GM19351 (cell line): ENCODE data around the gene SUPT5H.

Experiments used
- ATAC-seq: cut with Tn5 transposase; IDR thresholded peaks from one replicate; pipeline ENCODE4 v1.9.1; 2021; ENCODE audit warnings: mild to moderate bottlenecking, moderate library complexity; ENCODE audit not compliant: unreplicated experiment

SUPT5H gene

DNA sequence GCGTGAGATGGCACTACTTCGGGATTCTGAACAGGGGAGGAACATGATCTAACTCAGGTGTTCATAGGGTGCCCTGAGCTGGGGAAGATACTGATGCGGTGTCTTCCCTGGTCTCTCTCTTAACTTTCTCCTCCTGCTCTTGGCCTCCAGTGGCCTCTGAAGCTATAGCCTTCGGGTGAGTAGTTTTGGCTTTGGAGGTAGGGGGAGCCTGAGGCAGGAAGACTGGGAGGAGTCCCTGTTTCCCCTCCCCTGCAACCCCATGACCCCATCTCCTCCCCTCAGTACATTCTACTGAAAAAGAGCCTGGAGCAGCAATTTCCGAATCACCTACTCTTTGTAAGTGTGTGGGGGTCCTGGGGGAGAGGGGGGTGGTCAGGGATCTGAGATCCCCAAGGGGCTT is 73.1 kb downstream of the SUPT5H start:
- ATAC-seq: no peak

DNA sequence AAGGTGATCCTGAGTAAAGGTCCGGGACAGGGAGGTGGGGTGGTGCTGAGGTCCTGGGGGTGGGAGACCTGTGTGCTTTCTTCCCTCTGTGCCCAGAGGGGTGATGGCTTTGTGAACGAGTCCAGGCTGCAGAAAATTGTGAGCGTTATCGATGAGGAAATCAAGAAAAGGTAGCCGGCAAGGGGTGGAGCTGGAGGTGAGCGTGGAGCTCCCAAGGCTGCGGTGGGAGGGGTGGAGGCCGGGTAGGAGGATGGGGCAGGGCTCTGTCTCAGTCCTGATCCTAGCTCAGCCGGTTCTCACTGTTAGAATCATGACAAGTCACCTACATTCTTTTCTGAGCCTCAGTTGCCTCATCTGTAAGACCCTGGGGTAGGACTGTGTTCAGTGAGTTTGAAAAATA is 73.6 kb downstream of the SUPT5H start:
- ATAC-seq: no peak

DNA sequence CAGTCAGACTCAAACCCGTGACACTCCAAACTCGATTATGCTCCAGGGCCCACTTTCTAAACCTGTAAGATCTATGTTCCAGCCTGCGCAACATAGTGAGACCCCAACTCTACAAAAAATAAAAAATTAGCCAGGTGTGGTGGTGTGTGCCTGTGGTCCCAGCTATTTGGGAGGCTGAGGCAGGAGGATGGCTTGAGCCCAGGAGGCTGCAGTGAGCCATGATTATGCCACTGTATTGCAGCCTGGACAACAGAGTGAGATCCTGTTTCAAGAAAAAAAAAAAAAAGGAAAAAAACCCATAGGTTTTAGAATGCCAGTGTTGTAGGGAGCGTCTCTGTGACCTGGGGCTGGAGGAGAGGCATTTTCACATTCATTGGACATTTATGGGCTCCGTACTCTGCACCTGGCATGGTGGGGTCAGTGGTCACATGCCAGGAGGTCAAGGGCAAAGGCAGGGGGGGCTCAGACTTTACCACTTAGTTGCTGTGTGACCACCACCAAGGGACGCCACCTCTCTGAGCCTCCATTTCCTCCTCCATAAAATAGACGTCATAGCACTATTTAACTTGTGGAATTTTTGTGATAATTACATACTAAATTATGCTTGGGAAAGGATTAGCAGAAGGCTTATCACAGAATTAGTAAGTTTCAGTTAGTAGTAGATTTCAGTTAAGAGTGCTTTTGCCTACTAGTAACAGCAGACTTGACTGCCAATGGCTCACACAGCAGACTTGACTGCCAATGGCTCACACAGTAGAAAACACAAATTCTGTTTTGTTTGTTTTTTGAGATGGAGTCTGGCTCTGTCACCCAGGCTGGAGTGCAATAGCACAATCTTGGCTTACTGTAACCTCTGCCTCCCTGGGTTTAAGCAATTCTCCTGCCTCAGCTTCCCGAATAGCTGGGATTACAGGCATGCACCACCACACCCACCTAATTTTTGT is 75.4 kb downstream of the SUPT5H start:
- ATAC-seq: no peak

DNA sequence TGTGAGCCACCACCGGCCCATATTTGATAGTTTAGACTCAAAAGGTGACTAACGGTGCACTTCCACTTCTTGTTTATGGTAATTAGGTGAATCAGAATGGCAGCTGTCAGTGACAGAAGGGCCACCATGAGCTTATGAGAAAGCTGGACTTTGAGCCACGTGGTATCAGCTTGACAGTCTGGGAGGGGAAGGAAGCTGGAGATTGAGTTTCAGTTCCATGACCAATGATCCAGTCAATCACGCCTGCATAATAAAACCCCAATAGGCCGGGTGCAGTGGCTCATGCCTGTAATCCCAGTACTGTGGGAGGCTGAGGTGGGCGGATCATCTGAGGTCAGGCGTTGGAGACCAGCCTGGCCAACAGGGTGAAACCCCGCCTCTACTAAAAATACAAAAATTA is 79.1 kb downstream of the SUPT5H start:
- ATAC-seq: no peak

DNA sequence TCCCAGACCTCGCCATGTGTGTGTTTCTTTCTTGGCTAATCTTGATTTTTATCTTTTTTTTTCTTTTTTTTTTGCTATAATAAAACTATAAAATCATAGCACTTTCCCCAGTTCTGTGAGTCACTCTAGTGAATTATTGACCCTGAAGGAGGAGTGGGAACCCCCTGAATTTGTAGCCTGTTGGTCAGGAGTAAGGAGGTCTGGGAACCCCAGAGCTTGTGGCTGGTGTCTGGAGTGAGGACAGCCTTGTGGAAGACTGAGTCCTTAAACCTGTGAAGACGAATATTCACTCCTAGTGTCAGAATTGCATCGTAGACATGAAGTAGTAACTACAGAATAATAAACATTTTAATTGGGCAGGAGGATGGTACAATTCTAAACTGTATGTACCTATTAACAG is 79.8 kb downstream of the SUPT5H start:
- no peak for ATAC-seq
